A549 (cell line): Measurements from ENCODE around the gene PCDH15. TPM values are rescaled to one million over a fixed set of nuclear protein-coding genes. Genes with fewer than 3 reads are reported as not detected.

Source experiments
- ATAC-seq, 2 experiments: fragments of 200-7000 bp in 1 of 2; fragments of >200 bp in 1 of 2; cut with Nextera tagmentation in 1 of 2; cut with Tn5 transposase in 1 of 2; 3 replicates each; pipeline versions ENCODE4 v1.8.0 to v1.9.1; 2018 to 2020; ENCODE audit warnings: mild to moderate bottlenecking in 1 of 2, moderate library complexity in 1 of 2
- CTCF ChIA-PET: fragments of 300-600 bp; sonication (Branson Sonifier 250); formaldehyde crosslinking; extraction: SDS; loops from one replicate; lab custom pipeline; 2021; ENCODE audit warnings: antibody characterized with exemption, inconsistent platforms; lab: Yijun Ruan, JAX
- POLR2A ChIA-PET: fragments of 350-600 bp; formaldehyde crosslinking; extraction: SDS; loops from one replicate; lab custom pipeline; 2021; ENCODE audit warnings: antibody characterized with exemption, inconsistent platforms; lab: Yijun Ruan, JAX
- DNase-seq, 2 experiments: peaks; one replicate each; pipeline versions ENCODE4 v3.0.0 to v3.0.0-alpha.2; 2011 to 2016; ENCODE audit warnings: low read depth in 1 of 2, low spot score in 1 of 2
- FAIRE-seq: peaks from 2 replicates; lab custom pipeline; 2011; peaks lifted over from hg19 to GRCh38; lab: Jason Lieb, UNC
- H3K27ac ChIP-seq, 2 experiments: fragments of >200 bp; sonication (Bioruptor Twin); formaldehyde crosslinking; 3 replicates each; pipeline ENCODE4 v1.5.1; 2016 to 2017
- H3K4me1 ChIP-seq: fragments of >200 bp; sonication (Bioruptor Twin); formaldehyde crosslinking; 3 replicates; pipeline ENCODE4 v1.6.1; 2016
- H3K4me2 ChIP-seq: fragments of >200 bp; sonication (Bioruptor Twin); formaldehyde crosslinking; 3 replicates; pipeline ENCODE4 v1.6.1; 2016
- H3K4me3 ChIP-seq: fragments of >200 bp; sonication (Bioruptor Twin); formaldehyde crosslinking; 3 replicates; pipeline ENCODE4 v1.5.1; 2016
- H3K9me3 ChIP-seq: fragments of >200 bp; sonication (Bioruptor Twin); formaldehyde crosslinking; 3 replicates; pipeline ENCODE4 v1.6.1; 2016
- CBX2 ChIP-seq: fragments of 200-600 bp; sonication (generic); IDR thresholded peaks from 2 replicates; pipeline ENCODE4 v1.6.1; 2016; ENCODE audit warnings: low read depth, mild to moderate bottlenecking, borderline replicate concordance
- CTCF ChIP-seq: fragments of >200 bp; sonication (Bioruptor Twin); formaldehyde crosslinking; IDR thresholded peaks from 3 replicates; pipeline ENCODE4 v1.5.1; 2016
- EHF ChIP-seq: fragments of 250-450 bp; sonication (Bioruptor Pico); IDR thresholded peaks from 2 replicates; pipeline ENCODE4 v1.5.0; 2020; ENCODE audit warnings: mild to moderate bottlenecking
- EHMT2 ChIP-seq: fragments of 200-600 bp; sonication (generic); IDR thresholded peaks from 2 replicates; pipeline ENCODE4 v1.6.1; 2016; ENCODE audit warnings: antibody characterized with exemption, low read depth, mild to moderate bottlenecking, moderate library complexity
- EP300 ChIP-seq, 2 experiments: fragments of >200 bp; sonication (Bioruptor Twin); formaldehyde crosslinking; IDR thresholded peaks; 2 replicates in 1 of 2; 3 replicates in 1 of 2; pipeline ENCODE4 v1.6.1; 2016 to 2017
- FOXS1 ChIP-seq: fragments of 250-450 bp; sonication (Bioruptor Pico); IDR thresholded peaks from 2 replicates; pipeline ENCODE4 v1.5.0; 2020; ENCODE audit warnings: mild to moderate bottlenecking, moderate library complexity
- GATA3 ChIP-seq: IDR thresholded peaks from 2 replicates; pipeline ENCODE4 v1.6.1; 2012; ENCODE audit warnings: borderline replicate concordance
- HOXA7 ChIP-seq: fragments of 250-450 bp; sonication (Bioruptor Pico); IDR thresholded peaks from 2 replicates; pipeline ENCODE4 v1.5.0; 2020; ENCODE audit warnings: mild to moderate bottlenecking, moderate library complexity
- HOXB13 ChIP-seq: fragments of 250-450 bp; sonication (Bioruptor Pico); IDR thresholded peaks from 2 replicates; pipeline ENCODE4 v1.5.0; 2020; ENCODE audit warnings: low read depth, mild to moderate bottlenecking, moderate library complexity
- HOXB5 ChIP-seq: fragments of 250-450 bp; sonication (Bioruptor Pico); IDR thresholded peaks from 2 replicates; pipeline ENCODE4 v1.5.0; 2020; ENCODE audit warnings: mild to moderate bottlenecking, moderate library complexity
- KDM1A ChIP-seq: fragments of 200-600 bp; sonication (generic); IDR thresholded peaks from 2 replicates; pipeline ENCODE4 v1.6.1; 2016; ENCODE audit warnings: low read depth, mild to moderate bottlenecking
- KDM5A ChIP-seq: fragments of 200-600 bp; sonication (generic); IDR thresholded peaks from 2 replicates; pipeline ENCODE4 v1.6.1; 2016; ENCODE audit warnings: antibody characterized with exemption, mild to moderate bottlenecking
- MAZ ChIP-seq: fragments of 150-350 bp; IDR thresholded peaks from 2 replicates; pipeline ENCODE4 v1.6.1; 2014; ENCODE audit warnings: antibody characterized with exemption, low read depth, low read length, borderline replicate concordance
- NFE2L2 ChIP-seq: fragments of 150-350 bp; conservative IDR thresholded peaks from 2 replicates; pipeline ENCODE4 v1.6.1; 2014; ENCODE audit warnings: low read length
- NPAS2 ChIP-seq: fragments of 250-450 bp; sonication (Bioruptor Pico); IDR thresholded peaks from 2 replicates; pipeline ENCODE4 v1.8.0; 2022; ENCODE audit warnings: mild to moderate bottlenecking, moderate library complexity, borderline replicate concordance
- PHF8 ChIP-seq: fragments of 200-600 bp; sonication (generic); IDR thresholded peaks from 2 replicates; pipeline ENCODE4 v1.6.1; 2016; ENCODE audit warnings: low read depth, mild to moderate bottlenecking, antibody characterized with exemption, moderate library complexity, borderline replicate concordance
- POLR2A ChIP-seq: IDR thresholded peaks from 2 replicates; pipeline ENCODE4 v1.6.1; 2012; ENCODE audit warnings: mild to moderate bottlenecking, low read length
- RAD21 ChIP-seq, 2 experiments: fragments of >200 bp in 1 of 2; sonication (Bioruptor Twin) in 1 of 2; formaldehyde crosslinking in 1 of 2; IDR thresholded peaks in 1 of 2; conservative IDR thresholded peaks in 1 of 2; 2 replicates in 1 of 2; 3 replicates in 1 of 2; pipeline ENCODE4 v1.6.1; 2012 to 2018; ENCODE audit warnings: inconsistent platforms in 1 of 2
- RARB ChIP-seq: fragments of 250-450 bp; sonication (Bioruptor Pico); IDR thresholded peaks from 2 replicates; pipeline ENCODE4 v1.8.0; 2021; ENCODE audit warnings: mild to moderate bottlenecking, moderate library complexity
- SMC3 ChIP-seq: fragments of >200 bp; sonication (Bioruptor Twin); formaldehyde crosslinking; IDR thresholded peaks from 3 replicates; pipeline ENCODE4 v1.6.1; 2018; ENCODE audit warnings: inconsistent platforms
- SREBF2 ChIP-seq: fragments of 450-650 bp; IDR thresholded peaks from 2 replicates; pipeline ENCODE4 v1.6.1; 2014; ENCODE audit warnings: mild to moderate bottlenecking, moderate library complexity
- USF2 ChIP-seq: fragments of 450-650 bp; IDR thresholded peaks from 2 replicates; pipeline ENCODE4 v1.6.1; 2014; ENCODE audit warnings: antibody characterized with exemption
- ZFP36 ChIP-seq: fragments of 450-650 bp; IDR thresholded peaks from 2 replicates; pipeline ENCODE4 v1.6.1; 2014; ENCODE audit warnings: borderline replicate concordance; ENCODE audit not compliant: partially characterized antibody
- ZNF302 ChIP-seq: fragments of 250-450 bp; sonication (Bioruptor Pico); IDR thresholded peaks from 2 replicates; pipeline ENCODE4 v1.9.0; 2021; ENCODE audit warnings: inconsistent platforms, mild to moderate bottlenecking, moderate library complexity
- ZSCAN20 ChIP-seq: fragments of 250-450 bp; sonication (Bioruptor Pico); IDR thresholded peaks from 2 replicates; pipeline ENCODE4 v1.8.0; 2022; ENCODE audit warnings: mild to moderate bottlenecking, moderate library complexity
- WGBS: methylation state at CpG from one replicate; pipeline ENCODE4 v1.1.6; 2017; ENCODE audit errors: missing lambda C conversion rate; 5-methylcytosine and 5-hydroxymethylcytosine counted together
- polyA plus RNA-seq, 4 experiments: library from polyadenylated mRNA; depleted of rRNA in 3 of 4; stranded (reverse); fragments of >200 nt; fragmentation: RNase III in 1 of 4; extraction: RNeasy Plus Mini Kit Qiagen cat#74134 plus additional on column Dnase treatment in 1 of 4; gene quantifications; 2 replicates in 3 of 4; 3 replicates in 1 of 4; pipeline ENCODE4 v1.2.3, GENCODE V29; 2011 to 2017

The PCDH15 gene
- polyA plus RNA-seq, 2 of the 4 experiments (the other 2 are of a cell fraction), result 0.03 TPM; not detected in 1

GRCh38 chr10:53997953-53998352 lies 803.1 kb downstream of the PCDH15 start (continued):
- TF ChIP-seq CTCF (no peak), NFE2L2 (no peak), SREBF2 (no peak)

- 26% methylated on average over 7 of the region's 28 CpGs for WGBS
- Histone ChIP-seq H3K27ac (no peak overlapping the region), H3K4me2 (no peak overlapping the region), H3K4me1 (no peaks in the 10 kb centered on the region), H3K4me3 (no peak overlapping the region), H3K9me3 (no peaks in the 10 kb centered on the region)
- TF ChIP-seq NPAS2 (CRISPR knock-in tag) (no peak), RAD21 (conservative IDR thresholded peaks at IDR 0.05 in 1 of 2, IDR thresholded peaks at IDR 0.05 in 1 of 2) (no peak), HOXA7 (CRISPR knock-in tag) (no peak), NFE2L2 (no peak), RARB (CRISPR knock-in tag) (no peak), MAZ (no peak), CBX2 (no peak), ZSCAN20 (CRISPR knock-in tag) (no peak), HOXB13 (CRISPR knock-in tag) (no peak), EHF (CRISPR knock-in tag) (no peak), SMC3 (no peak), GATA3 (no peak), HOXB5 (no peak), KDM1A (no peak), EP300 (IDR thresholded peaks at IDR 0.05) (no peak), POLR2A (no peak)
- POLR2A ChIA-PET, result no interaction called here
- DNase-seq (no peak), FAIRE-seq (no peak), ATAC-seq (no peak)
- CTCF ChIA-PET, result no interaction called here
Measured at GRCh38 chr10:53990799-53991238, 810.2 kb downstream of the PCDH15 start.

- ATAC-seq (no peak), FAIRE-seq (no peak), DNase-seq (no peak)
- Histone ChIP-seq H3K4me2 (no peak overlapping the region), H3K27ac (no peak overlapping the region), H3K4me3 (no peak overlapping the region), H3K4me1 (no peaks in the 10 kb centered on the region), H3K9me3 (no peaks in the 10 kb centered on the region)
- TF ChIP-seq HOXA7 (CRISPR knock-in tag) (no peak), USF2 (no peak), ZFP36 (no peak), HOXB5 (no peak), ZNF302 (CRISPR knock-in tag) (no peak), FOXS1 (CRISPR knock-in tag) (no peak), PHF8 (no peak), EHMT2 (no peak), KDM5A (no peak), KDM1A (no peak)
- POLR2A ChIA-PET, result no interaction called here
- WGBS, result 22% methylated on average over 3 of the region's 3 CpGs
- CTCF ChIA-PET, result no interaction called here
Measured at GRCh38 chr10:53983431-53983830, 817.6 kb downstream of the PCDH15 start.
